Gastrocnemius medialis (tissue), 4 donors: ENCODE data around the gene ALDH6A1. TPM values are rescaled to one million over a fixed set of nuclear protein-coding genes. Genes with fewer than 3 reads are reported as not detected.

Experiments
- ATAC-seq, 2 donors: fragments of 150-250 bp; one replicate each; pipeline ENCODE4 v1.9.1; 2016
- DNase-seq, 2 donors: peaks; one replicate each; pipeline ENCODE4 v3.0.0-alpha.2; 2019
- H3K27ac ChIP-seq, 4 donors: fragments of 200-600 bp; sonication (generic); 1 replicate in 1 of 4; 2 replicates in 3 of 4; pipeline ENCODE4 v1.5.1; 2016 to 2018; ENCODE audit warnings: mild to moderate bottlenecking in 2 of 4, moderate library complexity in 1 of 4
- H3K27me3 ChIP-seq, 3 donors: fragments of 200-600 bp; sonication (generic) in 2 of 3; 1 replicate in 1 of 3; 2 replicates in 2 of 3; pipeline versions ENCODE4 v1.5.1 to v1.6.0; 2016 to 2019; ENCODE audit warnings: mild to moderate bottlenecking in 1 of 3, moderate library complexity in 1 of 3
- H3K36me3 ChIP-seq, 2 donors: fragments of 200-600 bp; sonication (generic) in 1 of 2; one replicate each; pipeline ENCODE4 v1.5.1; 2017 to 2018
- H3K4me1 ChIP-seq, 2 donors: fragments of 200-600 bp; sonication (generic) in 1 of 2; one replicate each; pipeline ENCODE4 v1.5.1; 2016 to 2017; ENCODE audit warnings: mild to moderate bottlenecking in 2 of 2
- H3K4me3 ChIP-seq, 4 donors: fragments of 200-600 bp; sonication (generic) in 3 of 4; 1 replicate in 1 of 4; 2 replicates in 3 of 4; pipeline ENCODE4 v1.5.1; 2016 to 2019; ENCODE audit warnings: mild to moderate bottlenecking in 2 of 4
- H3K9me3 ChIP-seq, 3 donors: fragments of 200-600 bp; sonication (generic) in 2 of 3; 1 replicate in 1 of 3; 2 replicates in 2 of 3; pipeline ENCODE4 v1.5.1; 2016 to 2019
- POLR2A ChIP-seq, 2 donors: fragments of 450-650 bp; IDR thresholded peaks; one replicate each; pipeline ENCODE4 v1.6.1; 2017; ENCODE audit warnings: antibody characterized with exemption in 2 of 2, mild to moderate bottlenecking in 2 of 2, moderate library complexity in 2 of 2
- in situ Hi-C, 4 donors: fragments of 200-750 bp; cut with MboI; loops; one replicate each; pipeline versions ENCODE4 v1.15.0 to v1.8.0; 2017; ENCODE audit warnings: low sequenced_read_pairs in 4 of 4
- intact Hi-C: fragments of 100-400 bp; cut with DNase I; formaldehyde crosslinking; loops from one replicate; pipeline ENCODE4 v1.15.1; 2023; ENCODE audit warnings: low total_unique reads
- total RNA-seq, 4 donors: library from RNA; depleted of rRNA; stranded (reverse); fragments of >200 nt; gene quantifications; one replicate each; pipeline versions ENCODE4 v1.1.0 to v1.2.3, GENCODE V29; 2016
- TF ChIP-seq, protein P1 (sequence below), 5 experiments: fragments of 450-650 bp in 3 of 5; fragments of 200-600 bp in 2 of 5; sonication (generic) in 2 of 5; IDR thresholded peaks in 4 of 5; conservative IDR thresholded peaks in 1 of 5; 1 replicate in 4 of 5; 2 replicates in 1 of 5; pipeline ENCODE4 v1.5.1; 2016 to 2019; ENCODE audit warnings: antibody characterized with exemption in 5 of 5, mild to moderate bottlenecking in 3 of 5, moderate library complexity in 3 of 5

Gene ALDH6A1
- total RNA-seq, 4 donors from 2014 or later = 5.9 to 26.3 (median 20.3) TPM

GRCh38 chr14:74085828-74086227 is 1.6 kb upstream of the ALDH6A1 start:
- Histone ChIP-seq H3K27ac (peak overlapping the region; percentile 88 to 96 (median 93)), H3K4me1 (peaks cover 26 to 39% of the 10 kb centered on the region in 2 donors), H3K36me3 (no peaks in the 10 kb centered on the region), H3K27me3 (no peaks in the 10 kb centered on the region), H3K9me3 (no peaks in the 10 kb centered on the region), H3K4me3 (peak overlapping the region; percentile 59 to 98 (median 84))
- DNase-seq (no peak), ATAC-seq (no peak)
- in situ Hi-C loops (no loop called here), intact Hi-C loops (loop anchor here (2.0 to 10.0 kb wide), 3 partner anchors 135 to 407 kb away; partner anchors contain the start of genes COQ6, FAM161B, ISCA2 and NPC2)
- TF ChIP-seq, protein P1, sequence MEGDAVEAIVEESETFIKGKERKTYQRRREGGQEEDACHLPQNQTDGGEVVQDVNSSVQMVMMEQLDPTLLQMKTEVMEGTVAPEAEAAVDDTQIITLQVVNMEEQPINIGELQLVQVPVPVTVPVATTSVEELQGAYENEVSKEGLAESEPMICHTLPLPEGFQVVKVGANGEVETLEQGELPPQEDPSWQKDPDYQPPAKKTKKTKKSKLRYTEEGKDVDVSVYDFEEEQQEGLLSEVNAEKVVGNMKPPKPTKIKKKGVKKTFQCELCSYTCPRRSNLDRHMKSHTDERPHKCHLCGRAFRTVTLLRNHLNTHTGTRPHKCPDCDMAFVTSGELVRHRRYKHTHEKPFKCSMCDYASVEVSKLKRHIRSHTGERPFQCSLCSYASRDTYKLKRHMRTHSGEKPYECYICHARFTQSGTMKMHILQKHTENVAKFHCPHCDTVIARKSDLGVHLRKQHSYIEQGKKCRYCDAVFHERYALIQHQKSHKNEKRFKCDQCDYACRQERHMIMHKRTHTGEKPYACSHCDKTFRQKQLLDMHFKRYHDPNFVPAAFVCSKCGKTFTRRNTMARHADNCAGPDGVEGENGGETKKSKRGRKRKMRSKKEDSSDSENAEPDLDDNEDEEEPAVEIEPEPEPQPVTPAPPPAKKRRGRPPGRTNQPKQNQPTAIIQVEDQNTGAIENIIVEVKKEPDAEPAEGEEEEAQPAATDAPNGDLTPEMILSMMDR (IDR thresholded peaks at IDR 0.05 in 4 of 5, conservative IDR thresholded peaks at IDR 0.05 in 1 of 5) = no peak
- no peak for TF ChIP-seq POLR2A (IDR thresholded peaks at IDR 0.05)

GRCh38 chr14:74085047-74085637 is 889 bp upstream of the ALDH6A1 start:
- H3K4me1 ChIP-seq = peaks cover 26 to 39% of the 10 kb centered on the region in 2 donors
- intact Hi-C loops = loop anchor here (2.0 to 10.0 kb wide), 3 partner anchors 134 to 408 kb away; partner anchors contain the start of genes COQ6, FAM161B, ISCA2 and NPC2
- ATAC-seq (peak; percentile 5 to 9), DNase-seq (no peak)
- peak overlapping the region; percentile 88 to 96 (median 93) for H3K27ac ChIP-seq
- no peaks in the 10 kb centered on the region for H3K9me3 ChIP-seq
- peak overlapping the region; percentile 59 to 98 (median 84) for H3K4me3 ChIP-seq
- H3K27me3 ChIP-seq = no peaks in the 10 kb centered on the region
- in situ Hi-C loops = no loop called here
- H3K36me3 ChIP-seq = no peaks in the 10 kb centered on the region
- peak in 1 of 2 donors; percentile 17 for TF ChIP-seq POLR2A (IDR thresholded peaks at IDR 0.05)
- TF ChIP-seq, protein P1 (IDR thresholded peaks at IDR 0.05 in 4 of 5, conservative IDR thresholded peaks at IDR 0.05 in 1 of 5) = no peak

DNA sequence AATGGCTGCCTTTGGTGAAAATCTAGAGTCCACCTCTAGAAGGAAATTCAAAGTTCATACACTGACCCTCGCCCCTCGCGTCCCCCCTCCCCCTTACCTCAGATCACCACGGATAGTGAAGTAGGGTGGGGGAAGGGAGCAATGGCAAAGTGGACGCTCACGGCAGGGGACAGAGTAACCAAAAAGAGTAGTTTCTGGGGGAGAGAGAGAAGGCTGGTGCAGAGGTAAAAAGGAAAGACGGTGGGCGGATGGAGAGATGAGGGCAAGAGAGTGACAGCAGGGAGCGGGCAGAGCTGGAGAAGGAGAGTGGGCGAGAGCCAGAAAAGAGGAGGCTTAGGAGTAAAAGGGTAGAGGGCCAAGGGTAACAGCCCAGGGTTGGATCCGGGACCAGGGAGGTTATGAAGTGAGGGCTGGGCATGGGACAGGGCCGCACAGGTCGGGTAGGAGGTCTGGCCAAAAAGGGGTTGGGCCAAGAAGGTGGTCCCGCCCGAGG is 423 bp downstream of the ALDH6A1 start:
- ATAC-seq (peak; percentile 13 to 18), DNase-seq (no peak)
- intact Hi-C loops = loop anchor here (1.0 to 10.0 kb wide), 4 partner anchors 65 to 409 kb away; partner anchors contain the start of genes BBOF1, COQ6, ENTPD5 and FAM161B

DNA sequence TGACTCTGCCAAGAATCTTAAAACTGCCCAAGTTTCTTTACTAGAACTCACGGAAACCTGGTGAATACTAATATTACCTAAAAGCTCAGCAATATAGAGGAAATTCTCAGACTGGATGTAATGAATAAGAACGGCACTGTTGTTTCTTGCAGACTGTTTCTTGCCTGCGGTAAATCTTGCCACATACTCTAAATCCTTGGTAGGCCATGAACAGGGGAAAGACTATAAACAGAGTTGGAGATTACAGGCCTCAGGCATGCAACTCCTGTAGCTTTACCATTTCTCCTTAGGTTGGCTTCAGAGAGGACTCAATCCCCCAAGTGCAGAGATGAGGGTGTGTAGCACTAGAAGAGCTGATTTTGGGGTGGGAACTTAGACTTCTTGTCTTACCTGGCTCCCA is 1.1 kb downstream of the ALDH6A1 start:
- peaks cover 26 to 39% of the 10 kb centered on the region in 2 donors for H3K4me1 ChIP-seq
- TF ChIP-seq, protein P1 (IDR thresholded peaks at IDR 0.05 in 4 of 5, conservative IDR thresholded peaks at IDR 0.05 in 1 of 5) = no peak
- TF ChIP-seq POLR2A (IDR thresholded peaks at IDR 0.05) = no peak
- in situ Hi-C loops (no loop called here), intact Hi-C loops (loop anchor here (10.0 kb wide), 1 partner anchor 358 kb away; no protein-coding TSS in a partner anchor)
- no peak for DNase-seq
- H3K36me3 ChIP-seq = no peaks in the 10 kb centered on the region
- ATAC-seq = no peak
- no peaks in the 10 kb centered on the region for H3K9me3 ChIP-seq
- no peaks in the 10 kb centered on the region for H3K27me3 ChIP-seq
- H3K4me3 ChIP-seq = peak overlapping the region in 3 of 4 donors; percentile 59 to 98 (median 76)
- H3K27ac ChIP-seq = peak overlapping the region; percentile 82 to 96 (median 93)

More for the DNA sequence above, 423 bp downstream of the ALDH6A1 start:
- Histone ChIP-seq H3K4me3 (peak overlapping the region; percentile 59 to 98 (median 82)), H3K4me1 (peaks cover 26 to 39% of the 10 kb centered on the region in 2 donors), H3K27ac (peak overlapping the region; percentile 82 to 96 (median 93)), H3K36me3 (no peaks in the 10 kb centered on the region), H3K27me3 (no peaks in the 10 kb centered on the region), H3K9me3 (no peaks in the 10 kb centered on the region)
- in situ Hi-C loops = no loop called here
- TF ChIP-seq, protein P1 (IDR thresholded peaks at IDR 0.05 in 4 of 5, conservative IDR thresholded peaks at IDR 0.05 in 1 of 5) = no peak
- no peak for TF ChIP-seq POLR2A (IDR thresholded peaks at IDR 0.05)
